ENCODE measurements around the gene WDR64. TPM values are rescaled to one million over a fixed set of nuclear protein-coding genes. Genes with fewer than 3 reads are reported as not detected.

The WDR64 gene
- total and polyA plus RNA-seq, 4 donors: 0.02 to 0.70 (median 0.17) TPM

GRCh38 chr1:241715435-241715834, 63.4 kb downstream of the WDR64 start:
- Histone ChIP-seq H3K27me3 (ENCODE audit: control insufficient read depth in 4 of 4, insufficient read depth in 4 of 4, low read length in 3 of 4) (no peaks in the 10 kb centered on the region), H3K36me3 (ENCODE audit: control insufficient read depth in 4 of 4, insufficient read depth in 3 of 4, low read depth in 1 of 4, low read length in 3 of 4) (no peaks in the 10 kb centered on the region), H3K9ac (ENCODE audit: low read depth in 1 of 2, low read length in 2 of 2) (no peak overlapping the region), H3K4me1 (ENCODE audit: control insufficient read depth in 4 of 4, insufficient read depth in 4 of 4, low read length in 3 of 4) (no peaks in the 10 kb centered on the region), H3K27ac (ENCODE audit: low read depth in 1 of 2, low read length in 2 of 2) (no peak overlapping the region), H3K4me3 (ENCODE audit: low read depth in 1 of 3, low read length in 3 of 3) (no peak overlapping the region), H3K9me3 (ENCODE audit: control insufficient read depth in 4 of 4, low read length in 3 of 4) (no peaks in the 10 kb centered on the region)
- TF ChIP-seq, protein P1, sequence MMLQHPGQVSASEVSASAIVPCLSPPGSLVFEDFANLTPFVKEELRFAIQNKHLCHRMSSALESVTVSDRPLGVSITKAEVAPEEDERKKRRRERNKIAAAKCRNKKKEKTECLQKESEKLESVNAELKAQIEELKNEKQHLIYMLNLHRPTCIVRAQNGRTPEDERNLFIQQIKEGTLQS (IDR thresholded peaks at IDR 0.05): no peak
- no peak for TF ChIP-seq GABPA (IDR thresholded peaks at IDR 0.05 in 1 of 2, conservative IDR thresholded peaks at IDR 0.05 in 1 of 2)
- TF ChIP-seq RXRA (IDR thresholded peaks at IDR 0.05): no peak
- TF ChIP-seq JUND (IDR thresholded peaks at IDR 0.05): no peak
- TF ChIP-seq, protein P2, sequence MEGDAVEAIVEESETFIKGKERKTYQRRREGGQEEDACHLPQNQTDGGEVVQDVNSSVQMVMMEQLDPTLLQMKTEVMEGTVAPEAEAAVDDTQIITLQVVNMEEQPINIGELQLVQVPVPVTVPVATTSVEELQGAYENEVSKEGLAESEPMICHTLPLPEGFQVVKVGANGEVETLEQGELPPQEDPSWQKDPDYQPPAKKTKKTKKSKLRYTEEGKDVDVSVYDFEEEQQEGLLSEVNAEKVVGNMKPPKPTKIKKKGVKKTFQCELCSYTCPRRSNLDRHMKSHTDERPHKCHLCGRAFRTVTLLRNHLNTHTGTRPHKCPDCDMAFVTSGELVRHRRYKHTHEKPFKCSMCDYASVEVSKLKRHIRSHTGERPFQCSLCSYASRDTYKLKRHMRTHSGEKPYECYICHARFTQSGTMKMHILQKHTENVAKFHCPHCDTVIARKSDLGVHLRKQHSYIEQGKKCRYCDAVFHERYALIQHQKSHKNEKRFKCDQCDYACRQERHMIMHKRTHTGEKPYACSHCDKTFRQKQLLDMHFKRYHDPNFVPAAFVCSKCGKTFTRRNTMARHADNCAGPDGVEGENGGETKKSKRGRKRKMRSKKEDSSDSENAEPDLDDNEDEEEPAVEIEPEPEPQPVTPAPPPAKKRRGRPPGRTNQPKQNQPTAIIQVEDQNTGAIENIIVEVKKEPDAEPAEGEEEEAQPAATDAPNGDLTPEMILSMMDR (IDR thresholded peaks at IDR 0.05; ENCODE audit: low read depth, low read length, missing input control): no peak
- TF ChIP-seq, protein P3, sequence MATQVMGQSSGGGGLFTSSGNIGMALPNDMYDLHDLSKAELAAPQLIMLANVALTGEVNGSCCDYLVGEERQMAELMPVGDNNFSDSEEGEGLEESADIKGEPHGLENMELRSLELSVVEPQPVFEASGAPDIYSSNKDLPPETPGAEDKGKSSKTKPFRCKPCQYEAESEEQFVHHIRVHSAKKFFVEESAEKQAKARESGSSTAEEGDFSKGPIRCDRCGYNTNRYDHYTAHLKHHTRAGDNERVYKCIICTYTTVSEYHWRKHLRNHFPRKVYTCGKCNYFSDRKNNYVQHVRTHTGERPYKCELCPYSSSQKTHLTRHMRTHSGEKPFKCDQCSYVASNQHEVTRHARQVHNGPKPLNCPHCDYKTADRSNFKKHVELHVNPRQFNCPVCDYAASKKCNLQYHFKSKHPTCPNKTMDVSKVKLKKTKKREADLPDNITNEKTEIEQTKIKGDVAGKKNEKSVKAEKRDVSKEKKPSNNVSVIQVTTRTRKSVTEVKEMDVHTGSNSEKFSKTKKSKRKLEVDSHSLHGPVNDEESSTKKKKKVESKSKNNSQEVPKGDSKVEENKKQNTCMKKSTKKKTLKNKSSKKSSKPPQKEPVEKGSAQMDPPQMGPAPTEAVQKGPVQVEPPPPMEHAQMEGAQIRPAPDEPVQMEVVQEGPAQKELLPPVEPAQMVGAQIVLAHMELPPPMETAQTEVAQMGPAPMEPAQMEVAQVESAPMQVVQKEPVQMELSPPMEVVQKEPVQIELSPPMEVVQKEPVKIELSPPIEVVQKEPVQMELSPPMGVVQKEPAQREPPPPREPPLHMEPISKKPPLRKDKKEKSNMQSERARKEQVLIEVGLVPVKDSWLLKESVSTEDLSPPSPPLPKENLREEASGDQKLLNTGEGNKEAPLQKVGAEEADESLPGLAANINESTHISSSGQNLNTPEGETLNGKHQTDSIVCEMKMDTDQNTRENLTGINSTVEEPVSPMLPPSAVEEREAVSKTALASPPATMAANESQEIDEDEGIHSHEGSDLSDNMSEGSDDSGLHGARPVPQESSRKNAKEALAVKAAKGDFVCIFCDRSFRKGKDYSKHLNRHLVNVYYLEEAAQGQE (IDR thresholded peaks at IDR 0.05): no peak
- TF ChIP-seq HNF4G (IDR thresholded peaks at IDR 0.05): no peak
- TF ChIP-seq HNF4A (conservative IDR thresholded peaks at IDR 0.05): no peak
- TF ChIP-seq RAD21 (IDR thresholded peaks at IDR 0.05): no peak
- TF ChIP-seq, protein P4, sequence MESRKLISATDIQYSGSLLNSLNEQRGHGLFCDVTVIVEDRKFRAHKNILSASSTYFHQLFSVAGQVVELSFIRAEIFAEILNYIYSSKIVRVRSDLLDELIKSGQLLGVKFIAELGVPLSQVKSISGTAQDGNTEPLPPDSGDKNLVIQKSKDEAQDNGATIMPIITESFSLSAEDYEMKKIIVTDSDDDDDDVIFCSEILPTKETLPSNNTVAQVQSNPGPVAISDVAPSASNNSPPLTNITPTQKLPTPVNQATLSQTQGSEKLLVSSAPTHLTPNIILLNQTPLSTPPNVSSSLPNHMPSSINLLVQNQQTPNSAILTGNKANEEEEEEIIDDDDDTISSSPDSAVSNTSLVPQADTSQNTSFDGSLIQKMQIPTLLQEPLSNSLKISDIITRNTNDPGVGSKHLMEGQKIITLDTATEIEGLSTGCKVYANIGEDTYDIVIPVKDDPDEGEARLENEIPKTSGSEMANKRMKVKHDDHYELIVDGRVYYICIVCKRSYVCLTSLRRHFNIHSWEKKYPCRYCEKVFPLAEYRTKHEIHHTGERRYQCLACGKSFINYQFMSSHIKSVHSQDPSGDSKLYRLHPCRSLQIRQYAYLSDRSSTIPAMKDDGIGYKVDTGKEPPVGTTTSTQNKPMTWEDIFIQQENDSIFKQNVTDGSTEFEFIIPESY (IDR thresholded peaks at IDR 0.05): no peak
- TF ChIP-seq FOXA2 (IDR thresholded peaks at IDR 0.05): no peak
- no peak for TF ChIP-seq EGR1 (IDR thresholded peaks at IDR 0.05; ENCODE audit: low read depth in 2 of 2)
- TF ChIP-seq SP1 (IDR thresholded peaks at IDR 0.05): no peak
- TF ChIP-seq YY1 (IDR thresholded peaks at IDR 0.05): no peak
- TF ChIP-seq, protein P5, sequence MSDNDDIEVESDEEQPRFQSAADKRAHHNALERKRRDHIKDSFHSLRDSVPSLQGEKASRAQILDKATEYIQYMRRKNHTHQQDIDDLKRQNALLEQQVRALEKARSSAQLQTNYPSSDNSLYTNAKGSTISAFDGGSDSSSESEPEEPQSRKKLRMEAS (IDR thresholded peaks at IDR 0.05): no peak
- TF ChIP-seq FOXA1 (IDR thresholded peaks at IDR 0.05): no peak
- no peak for TF ChIP-seq TAF1 (conservative IDR thresholded peaks at IDR 0.05)
- TF ChIP-seq NR2F2 (IDR thresholded peaks at IDR 0.05): no peak
- 81% methylated on average over 3 of the region's 3 CpGs for WGBS
- DNase-seq (ENCODE audit: low spot score): no peak

Measured in liver (tissue), 9 donors.